HepG2 (cell line): Measurements from ENCODE around the gene IFNL1.

Experiments
- AGO2 ChIP-seq: fragments of 200-400 bp; formaldehyde crosslinking; optimal IDR thresholded peaks from 2 replicates; pipeline ENCODE3; 2017; ENCODE audit warnings: mild to moderate bottlenecking, low read depth, low read length, moderate library complexity
- MAX ChIP-seq: IDR thresholded peaks from 2 replicates; pipeline ENCODE4 v1.6.1; 2012; ENCODE audit warnings: inconsistent platforms
- MLLT10 ChIP-seq: sonication (generic); formaldehyde crosslinking; IDR thresholded peaks from 2 replicates; pipeline ENCODE4 v1.4.0; 2020; ENCODE audit warnings: missing genetic modification reagents
- SP1 ChIP-seq, 2 experiments: fragments of 450-650 bp in 1 of 2; sonication (generic) in 1 of 2; formaldehyde crosslinking in 1 of 2; IDR thresholded peaks; 2 replicates each; pipeline versions ENCODE4 v1.4.0 to v1.6.1; 2016 to 2020; ENCODE audit warnings: missing genetic modification reagents in 1 of 2
- SP4 ChIP-seq: sonication (generic); formaldehyde crosslinking; IDR thresholded peaks from 2 replicates; pipeline ENCODE4 v1.8.1; 2023; ENCODE audit warnings: mild to moderate bottlenecking, missing genetic modification reagents
- TGIF2 ChIP-seq: IDR thresholded peaks from 2 replicates; pipeline ENCODE4 v1.6.1; 2016; ENCODE audit warnings: control low read depth, missing compliant biosample characterization
- ZFP1 ChIP-seq: IDR thresholded peaks from 2 replicates; pipeline ENCODE4 v1.6.1; 2016
- ZNF383 ChIP-seq: sonication (generic); formaldehyde crosslinking; IDR thresholded peaks from 2 replicates; pipeline ENCODE4 v1.4.0; 2020; ENCODE audit warnings: missing genetic modification reagents, mild to moderate bottlenecking, borderline replicate concordance
- ZNF431 ChIP-seq: sonication (generic); formaldehyde crosslinking; IDR thresholded peaks from 2 replicates; pipeline ENCODE4 v1.9.0; 2022; ENCODE audit warnings: missing genetic modification reagents, low read depth, mild to moderate bottlenecking, borderline replicate concordance
- ZNF605 ChIP-seq: sonication (generic); formaldehyde crosslinking; IDR thresholded peaks from 2 replicates; pipeline ENCODE4 v1.8.0; 2022; ENCODE audit warnings: mild to moderate bottlenecking, missing genetic modification reagents
- TF ChIP-seq, protein P1 (sequence below): sonication (generic); formaldehyde crosslinking; IDR thresholded peaks from 2 replicates; pipeline ENCODE4 v1.4.0; 2020; ENCODE audit warnings: missing genetic modification reagents, borderline replicate concordance

- TF ChIP-seq, protein P1, sequence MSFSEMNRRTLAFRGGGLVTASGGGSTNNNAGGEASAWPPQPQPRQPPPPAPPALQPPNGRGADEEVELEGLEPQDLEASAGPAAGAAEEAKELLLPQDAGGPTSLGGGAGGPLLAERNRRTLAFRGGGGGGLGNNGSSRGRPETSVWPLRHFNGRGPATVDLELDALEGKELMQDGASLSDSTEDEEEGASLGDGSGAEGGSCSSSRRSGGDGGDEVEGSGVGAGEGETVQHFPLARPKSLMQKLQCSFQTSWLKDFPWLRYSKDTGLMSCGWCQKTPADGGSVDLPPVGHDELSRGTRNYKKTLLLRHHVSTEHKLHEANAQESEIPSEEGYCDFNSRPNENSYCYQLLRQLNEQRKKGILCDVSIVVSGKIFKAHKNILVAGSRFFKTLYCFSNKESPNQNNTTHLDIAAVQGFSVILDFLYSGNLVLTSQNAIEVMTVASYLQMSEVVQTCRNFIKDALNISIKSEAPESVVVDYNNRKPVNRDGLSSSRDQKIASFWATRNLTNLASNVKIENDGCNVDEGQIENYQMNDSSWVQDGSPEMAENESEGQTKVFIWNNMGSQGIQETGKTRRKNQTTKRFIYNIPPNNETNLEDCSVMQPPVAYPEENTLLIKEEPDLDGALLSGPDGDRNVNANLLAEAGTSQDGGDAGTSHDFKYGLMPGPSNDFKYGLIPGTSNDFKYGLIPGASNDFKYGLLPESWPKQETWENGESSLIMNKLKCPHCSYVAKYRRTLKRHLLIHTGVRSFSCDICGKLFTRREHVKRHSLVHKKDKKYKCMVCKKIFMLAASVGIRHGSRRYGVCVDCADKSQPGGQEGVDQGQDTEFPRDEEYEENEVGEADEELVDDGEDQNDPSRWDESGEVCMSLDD = no peak
- no peak for TF ChIP-seq AGO2
- TF ChIP-seq ZNF605 (CRISPR knock-in tag) = no peak
- no peak for TF ChIP-seq MLLT10 (CRISPR knock-in tag)
- TF ChIP-seq TGIF2 (CRISPR knock-in tag) = no peak
- no peak for TF ChIP-seq SP4 (CRISPR knock-in tag)
- no peak for TF ChIP-seq MAX
- no peak for TF ChIP-seq SP1 (IDR thresholded peaks at IDR 0.05)
- no peak for TF ChIP-seq SP1 (CRISPR knock-in tag; IDR thresholded peaks at IDR 0.05)
- TF ChIP-seq ZNF431 (CRISPR knock-in tag) = no peak
- TF ChIP-seq ZNF383 (CRISPR knock-in tag) = no peak
- TF ChIP-seq ZFP1 (CRISPR knock-in tag) = no peak
These were observed 20.6 kb upstream of the IFNL1 start for GRCh38 chr19:39275578-39275977.
